HUDEP-2 (cell line): ENCODE data around the gene ST6GALNAC5.
"Not testable (repeated sequence)": the region's sequence is repeated elsewhere in the genome, so short reads cannot be mapped to it uniquely, and the experiment has no call there.

Experiments used
- DNase-seq, 76 experiments: peaks; one replicate each; lab custom pipeline; 2025; ENCODE audit not compliant: unreplicated experiment in 76 of 76; lab: John Stamatoyannopoulos, UW

The ST6GALNAC5 gene

DNA sequence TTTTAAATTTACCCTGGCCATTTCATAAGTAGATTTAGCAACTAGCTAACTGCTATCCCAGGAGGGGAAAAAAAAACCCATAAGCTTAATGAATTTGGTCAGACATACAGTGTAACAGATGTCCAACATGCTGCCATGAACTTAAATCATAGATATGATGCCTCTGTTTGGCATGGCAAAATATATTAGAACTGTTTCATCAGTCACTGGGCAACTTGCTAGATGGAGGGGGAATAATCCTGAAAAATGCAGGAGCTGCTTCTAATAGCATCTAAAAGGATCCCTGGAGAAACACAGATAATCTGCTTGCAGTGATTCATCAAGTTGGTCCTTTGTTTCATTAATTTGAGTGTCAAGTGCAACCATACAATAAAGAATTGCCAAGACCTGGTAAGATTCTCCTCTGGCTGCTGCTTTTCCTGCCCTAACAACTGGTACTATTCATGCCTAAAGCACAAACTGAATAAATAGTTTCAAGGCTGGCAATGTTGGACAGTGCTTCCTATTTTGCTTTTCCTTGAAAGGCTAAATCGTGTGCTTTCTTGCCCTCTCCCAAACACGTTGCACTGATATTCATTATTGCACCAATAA is 1.5 kb upstream of the ST6GALNAC5 start:
- no peak for DNase-seq

DNA sequence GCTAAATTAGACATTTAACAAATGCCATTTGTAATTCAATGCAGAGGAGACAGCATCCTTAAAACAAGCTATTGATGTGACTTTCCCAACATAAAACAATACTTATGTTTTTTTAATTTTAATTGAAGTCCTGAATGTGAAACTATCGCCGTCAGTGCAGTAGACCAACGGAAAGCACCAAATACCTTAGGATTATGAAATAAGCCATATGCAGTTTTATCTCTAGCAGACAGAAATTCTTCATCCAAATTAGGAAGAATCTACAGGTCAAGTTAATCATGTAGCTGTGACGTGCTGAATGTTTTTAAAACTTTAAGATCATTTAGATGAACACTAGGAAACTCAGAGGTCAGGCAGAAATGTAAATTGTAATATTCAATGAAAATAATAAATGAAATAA is 714 bp upstream of the ST6GALNAC5 start:
- DNase-seq: no peak

DNA sequence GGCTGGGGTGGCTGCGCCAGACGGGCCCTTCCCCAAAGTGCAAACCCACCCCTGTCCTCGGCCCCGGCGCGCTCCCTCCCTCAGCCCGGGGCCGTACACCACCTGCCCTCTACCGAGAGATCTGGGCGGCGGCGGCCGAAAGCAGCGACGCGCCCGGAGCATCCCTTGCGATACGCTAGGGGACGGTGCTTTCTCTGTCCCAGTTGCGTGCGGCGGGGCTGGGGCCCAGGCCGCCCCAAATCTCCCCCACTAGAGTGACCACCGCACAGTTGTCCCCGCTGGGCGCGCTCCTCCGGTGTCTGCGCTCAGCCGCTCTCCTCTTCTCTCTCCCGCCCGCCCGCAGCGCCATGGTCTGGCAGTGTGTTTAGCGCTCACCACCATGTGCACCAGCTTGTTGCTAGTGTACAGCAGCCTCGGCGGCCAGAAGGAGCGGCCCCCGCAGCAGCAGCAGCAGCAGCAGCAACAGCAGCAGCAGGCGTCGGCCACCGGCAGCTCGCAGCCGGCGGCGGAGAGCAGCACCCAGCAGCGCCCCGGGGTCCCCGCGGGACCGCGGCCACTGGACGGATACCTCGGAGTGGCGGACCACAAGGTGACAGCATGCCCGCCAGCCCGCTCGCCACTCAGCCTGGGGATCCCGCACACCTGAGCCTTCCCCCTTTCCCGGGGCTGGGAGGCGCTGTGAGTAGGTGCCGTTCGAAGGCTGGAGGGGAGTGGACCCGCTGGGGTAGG is 1.0 kb downstream of the ST6GALNAC5 start:
- DNase-seq: no peak

DNA sequence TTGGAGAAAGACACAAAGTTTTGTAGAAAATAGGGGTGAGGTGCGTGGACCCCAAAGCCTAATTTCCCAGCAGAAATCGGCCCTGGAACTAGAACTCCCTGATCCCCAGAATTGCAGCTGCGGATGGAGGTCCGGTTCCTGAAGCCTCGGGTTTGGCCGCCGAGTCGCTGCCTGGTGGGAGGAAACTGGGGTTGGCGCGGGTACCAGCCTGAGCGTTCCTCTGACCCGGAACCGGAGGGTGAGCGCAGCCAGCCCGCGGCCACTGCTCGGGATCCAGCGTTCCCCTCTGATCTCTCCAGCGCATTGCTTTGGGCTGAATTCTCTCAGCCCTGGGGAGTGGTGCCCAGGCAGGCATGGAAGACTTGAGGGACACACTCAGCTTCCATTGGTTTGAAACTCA is 1.6 kb downstream of the ST6GALNAC5 start:
- DNase-seq: no peak

DNA sequence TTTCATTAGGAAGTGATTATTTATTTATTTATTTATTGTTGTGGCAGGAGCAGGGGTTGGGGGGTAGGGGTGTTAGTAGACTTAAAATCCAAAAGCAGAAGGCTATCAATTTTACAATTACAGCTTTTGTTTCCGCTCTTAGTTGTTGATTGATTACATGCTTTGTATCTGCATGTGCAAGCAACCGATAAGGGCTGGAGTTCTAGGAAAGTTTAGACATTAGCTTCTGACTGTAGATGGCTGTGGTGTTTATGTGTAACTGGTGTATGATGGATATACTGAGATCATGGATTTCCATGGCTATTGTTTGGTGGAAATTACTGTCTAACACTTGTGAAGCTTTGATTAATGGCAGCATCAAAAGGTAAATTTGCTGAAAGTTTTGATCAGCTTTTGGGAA is 2.8 kb downstream of the ST6GALNAC5 start:
- peak in 1 of 76 experiments; percentile 3 for DNase-seq

DNA sequence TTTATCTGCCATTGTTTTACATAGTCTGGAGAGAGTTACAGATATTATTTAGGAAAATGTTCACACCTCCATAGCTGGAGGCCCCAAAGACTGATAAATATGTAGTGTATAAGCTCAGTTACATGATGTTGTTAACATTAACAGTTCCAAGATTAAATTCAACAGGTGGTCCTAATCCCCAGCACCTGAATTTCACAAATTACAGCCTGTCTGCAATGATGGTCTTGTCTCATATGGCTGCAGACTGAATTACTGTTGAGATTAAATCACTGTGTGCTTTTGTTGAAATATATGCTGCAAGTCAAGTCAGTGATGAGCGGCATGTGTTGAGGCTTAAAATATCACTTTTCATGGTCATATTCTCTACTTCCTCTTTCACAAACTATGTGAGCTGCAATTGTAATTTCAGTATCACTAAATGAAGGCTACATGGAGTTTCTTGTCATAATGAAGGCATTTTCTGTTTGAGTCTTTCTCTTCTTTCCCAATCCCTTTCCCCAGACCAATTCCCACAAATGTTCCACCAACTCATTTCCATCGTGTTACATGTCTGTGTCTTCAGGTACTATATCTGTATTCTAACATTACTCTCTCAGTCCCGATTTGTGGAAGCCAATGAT is 4.2 kb downstream of the ST6GALNAC5 start:
- no peak for DNase-seq

DNA sequence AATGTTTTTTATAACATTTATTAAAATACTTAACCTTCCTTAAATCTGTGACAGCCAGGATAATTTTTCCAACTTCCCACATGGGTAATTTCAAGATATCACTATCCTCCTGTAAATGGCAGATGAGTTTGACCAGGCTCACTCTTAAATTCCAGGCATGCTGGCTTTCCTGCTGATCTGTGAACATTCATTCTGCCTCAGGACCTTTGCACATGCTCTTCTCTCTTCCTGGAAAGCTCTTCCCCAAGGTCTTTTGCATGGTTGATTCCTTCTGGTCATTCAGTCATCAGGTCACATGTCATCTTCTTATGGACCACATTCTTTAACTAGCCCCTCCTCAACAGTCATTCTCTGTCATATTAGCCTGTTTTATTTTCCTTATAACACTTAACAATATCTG is 5.7 kb downstream of the ST6GALNAC5 start:
- no peak for DNase-seq

DNA sequence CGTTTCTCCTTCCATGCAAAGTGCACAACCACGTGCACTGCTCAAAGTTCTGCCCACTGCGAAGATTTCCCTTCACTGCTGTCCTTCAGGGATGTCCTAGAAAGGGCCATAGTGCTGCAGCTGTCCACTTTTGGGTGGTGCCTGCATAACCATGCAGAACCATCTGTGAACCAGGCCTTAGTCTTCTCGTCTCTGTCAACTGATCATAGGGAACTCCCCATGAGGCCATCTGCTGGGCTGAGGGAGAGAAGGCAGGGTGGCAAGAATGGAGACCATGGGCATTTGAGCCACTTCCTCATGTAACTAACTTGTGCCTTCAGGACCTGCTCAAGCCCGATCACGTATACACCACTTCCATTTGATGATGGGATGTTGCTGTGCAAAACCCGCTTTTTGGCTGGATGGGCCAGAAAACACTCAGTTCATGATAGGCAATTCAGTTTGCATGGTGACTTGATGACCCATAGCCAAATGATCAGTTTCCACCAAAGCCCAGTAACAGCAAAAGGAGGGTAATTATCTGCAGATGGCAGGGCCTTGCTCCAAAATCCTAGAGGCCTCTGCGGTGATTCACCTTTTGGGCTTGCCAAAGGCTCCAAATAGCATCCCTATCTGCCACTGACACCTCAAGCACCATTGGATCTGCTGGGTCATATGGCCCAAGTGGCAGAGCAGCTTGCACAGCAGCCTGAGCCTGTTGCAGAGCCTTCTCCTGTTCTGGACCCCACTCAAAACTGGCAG is 9.5 kb downstream of the ST6GALNAC5 start:
- no peak for DNase-seq

DNA sequence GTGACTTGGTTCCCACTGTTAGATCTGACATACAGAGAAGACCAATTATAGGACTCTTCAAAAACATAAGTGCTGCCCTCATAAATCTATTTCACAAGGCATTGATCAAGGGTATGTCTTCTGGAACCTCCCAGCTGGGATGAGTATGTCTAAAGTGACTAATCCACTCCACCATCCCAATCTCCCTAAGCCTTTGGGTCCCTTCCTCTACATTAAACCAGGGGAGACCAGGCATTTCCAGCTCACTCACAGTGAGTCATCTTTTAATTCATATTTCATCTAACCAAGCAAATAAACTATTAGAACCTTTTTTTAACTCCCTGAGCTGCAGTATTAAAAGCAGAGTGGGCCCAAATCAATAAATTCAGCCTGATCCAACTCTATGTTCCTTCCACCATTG is 11.7 kb downstream of the ST6GALNAC5 start:
- not testable (repeated sequence) for DNase-seq

DNA sequence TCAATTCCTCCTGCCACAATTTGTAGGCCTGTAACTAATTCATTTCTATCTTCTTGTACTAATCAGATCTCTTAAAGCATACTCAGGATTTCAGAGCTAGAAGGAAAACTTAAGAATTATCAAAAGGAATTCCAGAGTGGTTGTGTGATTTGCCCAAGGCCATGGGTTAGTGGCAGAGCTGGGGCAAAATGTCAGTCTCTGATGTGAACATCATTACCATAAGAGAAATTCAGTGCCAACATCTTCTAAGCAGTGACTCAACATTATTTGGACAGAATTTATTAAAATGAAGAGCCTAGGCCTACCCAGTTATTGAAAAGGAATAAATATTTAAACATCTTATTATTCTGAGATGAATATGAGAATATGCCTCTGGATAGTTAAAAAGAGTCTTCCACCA is 14.5 kb downstream of the ST6GALNAC5 start:
- DNase-seq: no peak

DNA sequence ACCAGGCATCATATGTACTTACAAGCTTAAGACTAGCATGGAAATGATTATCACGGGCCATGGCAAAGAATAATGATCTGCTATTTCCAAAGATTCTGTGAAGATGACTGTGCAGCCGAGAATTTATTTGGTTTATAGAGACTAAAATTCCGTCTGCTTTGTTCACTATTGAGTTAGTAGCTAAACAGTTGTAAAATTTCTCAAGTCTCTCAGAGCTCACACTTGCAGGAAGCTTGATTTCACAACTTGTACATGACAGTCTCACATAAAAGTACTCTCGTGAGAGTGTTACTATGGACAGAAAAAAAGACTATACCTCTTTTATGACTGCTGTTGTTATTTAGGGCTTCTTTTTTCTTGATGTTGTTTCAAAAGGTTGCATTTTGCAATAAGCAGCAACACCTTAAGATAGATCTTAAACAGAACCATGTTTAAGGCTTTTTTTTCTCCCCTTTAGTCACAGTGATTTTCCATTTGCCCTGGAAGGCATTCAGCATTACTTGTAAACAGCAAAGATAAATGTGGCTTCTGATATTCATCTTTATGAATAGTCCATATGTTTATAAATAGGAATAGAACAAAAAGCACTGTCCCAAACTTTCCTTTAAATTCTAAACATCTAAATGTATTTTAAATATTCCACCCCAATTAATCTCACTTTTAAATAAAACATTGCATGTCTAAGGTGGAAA is 24.8 kb downstream of the ST6GALNAC5 start:
- DNase-seq: no peak

DNA sequence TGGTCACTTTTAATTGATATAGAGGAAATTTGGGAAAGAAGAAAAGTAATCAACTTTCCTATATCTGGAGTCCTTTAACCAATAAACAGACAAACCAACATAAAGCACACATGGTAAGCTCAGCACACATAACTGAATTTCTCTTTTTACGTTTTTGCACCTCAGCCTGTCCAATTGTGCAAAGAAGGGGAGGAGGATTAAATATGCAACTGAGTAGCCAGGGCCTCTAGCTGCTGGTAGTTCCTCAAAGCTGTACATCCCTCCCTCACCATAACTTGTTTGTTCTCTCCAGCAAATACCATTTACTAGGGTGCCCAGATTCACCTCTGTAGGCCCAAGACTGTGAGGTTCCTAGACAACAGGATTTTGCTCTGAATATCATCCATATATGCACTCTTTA is 25.4 kb downstream of the ST6GALNAC5 start:
- DNase-seq: no peak

DNA sequence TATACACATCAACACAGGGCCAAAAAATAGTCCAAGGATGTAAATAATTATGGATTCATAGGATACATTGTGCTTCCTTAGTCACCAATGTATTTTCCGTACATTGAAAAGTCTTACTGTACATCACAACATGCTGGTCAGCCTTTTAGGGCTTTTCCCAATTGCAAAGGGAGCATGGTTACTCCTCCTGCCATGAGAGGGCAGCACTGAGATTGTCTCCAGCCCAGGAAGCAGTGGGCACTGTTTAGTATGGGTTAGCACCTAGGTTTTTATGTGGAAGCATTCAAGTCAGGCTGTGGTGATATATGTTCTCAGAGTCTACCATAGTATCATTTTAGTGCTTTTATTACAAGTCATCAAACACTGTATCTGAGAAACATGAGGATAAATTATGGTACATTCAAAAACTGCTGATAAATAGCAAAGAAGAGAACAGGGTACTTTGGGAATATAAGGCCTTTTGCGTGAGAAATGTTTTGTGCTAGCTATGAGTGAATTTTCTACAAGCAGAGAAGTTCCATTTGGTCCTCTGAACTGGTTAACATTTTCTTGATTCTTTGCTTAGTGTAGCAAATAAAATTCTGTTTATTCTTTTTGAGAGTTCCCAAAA is 34.0 kb downstream of the ST6GALNAC5 start:
- DNase-seq: peak in 31 of 76 experiments; percentile 2 to 57 (median 25)

DNA sequence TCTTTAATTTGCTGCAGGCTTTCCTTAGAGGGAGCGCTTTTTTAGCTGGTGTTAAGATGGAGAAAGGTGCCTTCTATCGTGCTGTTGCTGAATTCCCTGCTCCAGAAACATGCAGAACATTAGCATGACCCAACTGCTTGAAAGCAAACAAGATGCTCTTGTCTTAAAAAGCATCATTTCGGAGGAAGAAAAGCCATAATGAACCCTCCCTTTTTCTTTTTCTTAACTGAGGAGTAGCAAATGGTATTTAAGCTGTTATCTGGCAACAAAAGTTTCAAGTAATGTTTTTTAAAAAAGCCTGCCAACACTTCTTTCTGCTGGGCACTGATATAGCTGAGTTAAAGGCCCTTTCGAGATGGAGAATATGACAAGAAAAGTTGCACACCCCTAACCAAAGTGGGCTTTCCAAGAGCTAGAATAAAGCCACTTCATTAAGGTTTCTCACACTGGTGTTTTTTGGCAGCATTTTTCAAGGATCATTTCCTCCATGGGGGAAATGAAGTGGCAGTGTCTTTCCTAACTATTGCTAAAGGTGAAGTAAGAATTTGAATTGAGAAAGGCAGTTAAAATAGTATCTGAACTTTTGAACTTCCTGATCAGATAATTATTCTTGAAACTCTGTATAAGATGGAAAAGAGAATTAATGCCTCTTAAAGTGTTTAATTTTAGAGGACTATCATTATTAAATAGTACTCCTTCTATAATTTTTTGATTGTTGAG is 38.8 kb downstream of the ST6GALNAC5 start:
- no peak for DNase-seq

DNA sequence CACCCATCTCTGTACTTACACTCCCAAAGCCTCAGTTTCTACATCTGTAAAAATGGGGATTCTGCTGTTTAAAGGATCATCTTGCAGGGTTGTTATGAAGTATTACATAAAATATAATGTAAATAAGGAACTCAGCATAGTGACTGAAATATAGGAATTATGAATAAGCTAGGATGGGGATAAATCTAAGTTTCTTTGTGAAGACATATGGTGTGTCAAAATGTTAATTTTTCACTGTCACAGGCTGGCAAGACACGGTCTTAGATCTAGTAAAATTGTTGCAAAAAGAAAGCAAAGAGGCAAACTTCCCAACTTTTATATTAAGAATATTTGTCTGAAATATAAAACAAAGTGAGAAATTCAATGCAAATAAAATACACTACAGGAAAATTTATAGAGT is 42.0 kb downstream of the ST6GALNAC5 start:
- no peak for DNase-seq

DNA sequence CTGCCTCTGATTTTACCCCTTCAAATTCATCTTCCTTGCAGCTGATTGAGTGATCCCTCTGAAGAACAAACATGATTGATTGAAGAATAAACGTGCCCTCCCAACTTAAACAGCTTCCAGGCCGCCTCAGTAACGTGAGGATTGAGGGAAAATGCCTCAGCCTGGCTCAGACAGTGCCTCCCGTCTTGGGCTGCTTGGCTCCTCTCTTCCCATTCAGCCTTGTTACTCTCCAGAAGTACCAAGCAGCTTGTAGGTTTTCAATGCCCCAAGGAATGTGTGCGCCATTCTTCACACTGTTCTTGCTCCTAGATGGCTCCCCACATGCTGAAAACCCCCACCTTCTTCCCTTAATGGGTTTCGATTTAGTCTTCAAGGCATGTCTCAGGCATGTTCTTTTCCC is 51.8 kb downstream of the ST6GALNAC5 start:
- DNase-seq: no peak

DNA sequence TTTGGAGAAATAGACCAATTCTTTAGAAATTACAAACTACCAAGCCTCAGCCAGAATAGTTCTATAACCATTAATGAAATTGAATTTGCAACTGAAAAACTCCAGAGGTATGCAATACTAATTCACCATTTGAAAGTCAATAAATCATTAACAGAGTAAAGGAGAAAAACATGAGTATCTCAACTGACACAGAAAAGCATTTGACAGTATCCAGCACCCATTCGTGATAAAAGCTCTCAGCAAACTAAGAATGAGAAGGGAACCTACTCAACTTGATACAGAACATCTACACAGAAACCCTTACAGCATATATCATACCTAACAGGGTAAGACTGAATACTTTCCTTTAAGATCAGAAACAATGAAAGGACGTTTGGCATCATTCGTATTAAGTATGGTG is 54.3 kb downstream of the ST6GALNAC5 start:
- no peak for DNase-seq

DNA sequence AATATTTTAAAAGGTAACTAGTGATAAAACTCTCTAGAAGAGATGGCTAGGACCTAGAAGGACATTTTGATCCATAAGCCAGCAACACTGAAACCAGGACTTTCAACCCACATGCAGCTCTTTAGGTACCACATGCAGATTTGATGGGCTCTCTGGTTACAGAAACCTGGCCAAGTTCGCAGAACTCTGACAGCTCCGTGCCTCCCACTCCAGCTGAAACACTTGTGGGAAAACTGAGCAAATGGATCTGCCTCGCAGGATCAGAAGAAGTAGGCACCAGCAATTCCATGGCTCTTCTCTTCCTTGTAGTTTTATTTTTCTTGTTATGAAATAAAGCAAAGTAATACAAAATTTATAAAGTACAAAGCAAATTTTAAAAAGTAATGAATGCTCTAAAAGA is 58.5 kb downstream of the ST6GALNAC5 start:
- DNase-seq: no peak

DNA sequence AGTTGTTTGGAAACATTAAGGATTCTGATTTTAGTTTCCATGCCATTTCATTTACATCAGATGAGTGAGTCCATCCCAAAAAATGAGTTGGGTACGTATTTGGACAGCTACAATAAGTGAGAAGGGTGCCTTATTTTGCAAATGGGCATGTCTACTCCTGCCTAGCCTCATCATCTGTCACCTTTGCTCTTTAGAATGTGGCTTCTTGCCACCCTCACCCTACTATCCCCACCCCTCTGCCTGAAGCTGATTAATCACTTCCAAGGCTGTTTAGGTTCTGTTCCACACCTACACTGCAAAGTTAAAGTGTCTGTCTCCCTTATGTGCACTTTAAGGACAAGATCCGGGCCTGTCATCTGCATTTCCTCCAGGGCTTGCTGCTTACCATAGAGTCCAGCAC is 61.2 kb downstream of the ST6GALNAC5 start:
- no peak for DNase-seq

DNA sequence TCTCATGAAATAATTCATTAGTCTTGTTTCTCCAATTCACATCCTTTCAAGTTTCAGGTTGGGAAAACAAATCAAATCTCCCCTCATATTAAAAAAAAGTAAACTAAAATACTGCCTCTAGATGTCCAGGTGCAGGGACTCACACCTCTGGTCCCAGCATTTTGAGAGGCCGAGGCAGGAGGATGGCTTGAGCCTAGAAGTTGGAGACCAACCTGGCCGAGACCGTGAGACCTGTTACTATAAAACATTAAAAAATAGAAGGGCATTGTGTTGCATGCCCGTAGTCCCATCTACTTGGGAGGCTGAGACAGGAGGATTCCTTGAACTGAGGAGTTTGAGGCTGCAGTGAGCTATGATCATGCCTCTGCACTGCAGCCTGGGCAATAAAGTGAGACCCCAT is 61.9 kb downstream of the ST6GALNAC5 start:
- DNase-seq: no peak
